Activated CD4-positive, alpha-beta memory T cell treated with anti-CD3 and anti-CD28 coated beads for 36 hours (primary cell): Measurements from ENCODE around the gene SCARF2. TPM values are rescaled to one million over a fixed set of nuclear protein-coding genes. Genes with fewer than 3 reads are reported as not detected.

ENCODE experiments used
- CTCF ChIA-PET: fragments of 350-600 bp; sonication (Branson Sonifier 250); formaldehyde crosslinking; loops from one replicate; lab custom pipeline; 2021; ENCODE audit warnings: antibody characterized with exemption, inconsistent platforms; lab: Charles Lee
- POLR2A ChIA-PET: fragments of 350-600 bp; sonication (Branson Sonifier 250); formaldehyde crosslinking; loops from one replicate; lab custom pipeline; 2021; ENCODE audit warnings: antibody characterized with exemption; lab: Charles Lee
- DNase-seq: peaks from one replicate; pipeline ENCODE4 v3.0.0-alpha.2; 2020
- H3K27ac Mint-ChIP-seq: one replicate; pipeline ENCODE4 v1.8.0; 2021; ENCODE audit warnings: mixed read lengths
- H3K27me3 Mint-ChIP-seq: one replicate; pipeline ENCODE4 v1.8.0; 2021; ENCODE audit warnings: mixed read lengths
- H3K36me3 Mint-ChIP-seq: one replicate; pipeline ENCODE4 v1.8.0; 2021; ENCODE audit warnings: mixed read lengths
- H3K4me1 Mint-ChIP-seq: one replicate; pipeline ENCODE4 v1.8.0; 2021; ENCODE audit warnings: low read depth, mixed read lengths
- H3K4me3 Mint-ChIP-seq: one replicate; pipeline ENCODE4 v1.8.0; 2021; ENCODE audit warnings: mild to moderate bottlenecking, mixed read lengths
- H3K9me3 Mint-ChIP-seq: one replicate; pipeline ENCODE4 v1.8.0; 2021; ENCODE audit warnings: mixed read lengths
- intact Hi-C: fragments of 100-400 bp; cut with micrococcal nuclease; formaldehyde crosslinking; loops from one replicate; pipeline ENCODE4 v1.15.1; 2023
- total RNA-seq, 2 experiments: library from RNA; stranded (reverse); gene quantifications; one replicate each; pipeline ENCODE4 v1.2.3, GENCODE V29; 2021

SCARF2 gene
- total RNA-seq, 2 experiments from 2014 or later = 0.43 to 0.70 TPM

GRCh38 chr22:20428496-20429253 is 8.9 kb downstream of the SCARF2 start:
- Mint-ChIP-seq H3K9me3 (no peaks in the 10 kb centered on the region), H3K4me3 (peak overlapping the region; percentile 68), H3K27me3 (peaks cover 32% of the 10 kb centered on the region), H3K36me3 (no peaks in the 10 kb centered on the region), H3K4me1 (peaks cover 12% of the 10 kb centered on the region), H3K27ac (no peak overlapping the region)
- intact Hi-C loops = loop anchor here (2.0 kb wide), 1 partner anchor 68 kb away; no protein-coding TSS in a partner anchor
- no peak for DNase-seq
- ChIA-PET CTCF (interaction anchor here (1.0 to 3.2 kb wide), 3 partner anchors 10 to 49 kb away, joined by 4 to 20 read pairs (median 16); no protein-coding TSS in a partner anchor), POLR2A (interaction anchor here (0.8 to 1.2 kb wide), 3 partner anchors 10 to 79 kb away, joined by 3 to 6 read pairs (median 4); no protein-coding TSS in a partner anchor)

- ChIA-PET POLR2A (interaction anchor here (0.8 kb wide), 1 partner anchor 40 kb away, joined by 6 read pairs; no protein-coding TSS in a partner anchor), CTCF (interaction anchor here (2.8 to 3.2 kb wide), 2 partner anchors 9 to 28 kb away, joined by 16 to 20 read pairs; no protein-coding TSS in a partner anchor)
- no peak for DNase-seq
- intact Hi-C loops = loop anchor here (2.0 kb wide), 1 partner anchor 69 kb away; no protein-coding TSS in a partner anchor
- Mint-ChIP-seq H3K36me3 (no peaks in the 10 kb centered on the region), H3K4me1 (peaks cover 12% of the 10 kb centered on the region), H3K27me3 (peaks cover 32% of the 10 kb centered on the region), H3K4me3 (no peak overlapping the region), H3K9me3 (no peaks in the 10 kb centered on the region), H3K27ac (no peak overlapping the region)
Measured at GRCh38 chr22:20427945-20428417, 9.6 kb downstream of the SCARF2 start.

- intact Hi-C loops = no loop called here
- peaks cover 12% of the 10 kb centered on the region for H3K4me1 Mint-ChIP-seq
- H3K27ac Mint-ChIP-seq = no peak overlapping the region
- no peaks in the 10 kb centered on the region for H3K36me3 Mint-ChIP-seq
- DNase-seq = no peak
- no peak overlapping the region for H3K4me3 Mint-ChIP-seq
- POLR2A ChIA-PET = interaction anchor here (0.8 kb wide), 1 partner anchor 41 kb away, joined by 6 read pairs; no protein-coding TSS in a partner anchor
- CTCF ChIA-PET = interaction anchor here (3.2 kb wide), 1 partner anchor 29 kb away, joined by 16 read pairs; no protein-coding TSS in a partner anchor
- H3K9me3 Mint-ChIP-seq = no peaks in the 10 kb centered on the region
- H3K27me3 Mint-ChIP-seq = peaks cover 30% of the 10 kb centered on the region
Measured at GRCh38 chr22:20427104-20427944, 10.3 kb downstream of the SCARF2 start.

- peaks cover 9% of the 10 kb centered on the region for H3K4me1 Mint-ChIP-seq
- ChIA-PET POLR2A (no interaction called here), CTCF (no interaction called here)
- no peak overlapping the region for H3K27ac Mint-ChIP-seq
- intact Hi-C loops = no loop called here
- H3K36me3 Mint-ChIP-seq = no peaks in the 10 kb centered on the region
- DNase-seq = no peak
- no peaks in the 10 kb centered on the region for H3K9me3 Mint-ChIP-seq
- no peak overlapping the region for H3K4me3 Mint-ChIP-seq
- peaks cover 23% of the 10 kb centered on the region for H3K27me3 Mint-ChIP-seq
Measured at GRCh38 chr22:20426259-20426615, 11.4 kb downstream of the SCARF2 start.

- Mint-ChIP-seq H3K36me3 (no peaks in the 10 kb centered on the region), H3K9me3 (no peaks in the 10 kb centered on the region), H3K27ac (no peak overlapping the region), H3K4me3 (no peak overlapping the region), H3K27me3 (peaks cover 23% of the 10 kb centered on the region), H3K4me1 (peaks cover 9% of the 10 kb centered on the region)
- intact Hi-C loops = no loop called here
- CTCF ChIA-PET = no interaction called here
- POLR2A ChIA-PET = no interaction called here
- no peak for DNase-seq
Measured at GRCh38 chr22:20425566-20426258, 11.9 kb downstream of the SCARF2 start.

- peaks cover 18% of the 10 kb centered on the region for H3K27me3 Mint-ChIP-seq
- H3K4me1 Mint-ChIP-seq = peaks cover 4% of the 10 kb centered on the region
- ChIA-PET POLR2A (no interaction called here), CTCF (interaction anchor here (2.7 kb wide), 1 partner anchor 30 kb away, joined by 6 read pairs; no protein-coding TSS in a partner anchor)
- no peak for DNase-seq
- H3K9me3 Mint-ChIP-seq = no peaks in the 10 kb centered on the region
- H3K36me3 Mint-ChIP-seq = no peaks in the 10 kb centered on the region
- H3K27ac Mint-ChIP-seq = no peak overlapping the region
- H3K4me3 Mint-ChIP-seq = peak overlapping the region; percentile 16
- intact Hi-C loops = no loop called here
Measured at GRCh38 chr22:20424932-20425565, 12.6 kb downstream of the SCARF2 start.

- CTCF ChIA-PET = interaction anchor here (2.7 kb wide), 1 partner anchor 30 kb away, joined by 6 read pairs; no protein-coding TSS in a partner anchor
- Mint-ChIP-seq H3K27me3 (peaks cover 15% of the 10 kb centered on the region), H3K36me3 (no peaks in the 10 kb centered on the region), H3K27ac (no peak overlapping the region), H3K4me1 (peaks cover 4% of the 10 kb centered on the region), H3K4me3 (no peak overlapping the region), H3K9me3 (no peaks in the 10 kb centered on the region)
- intact Hi-C loops = no loop called here
- POLR2A ChIA-PET = no interaction called here
- no peak for DNase-seq
Measured at GRCh38 chr22:20424568-20424931, 13.1 kb downstream of the SCARF2 start.

- no peaks in the 10 kb centered on the region for H3K36me3 Mint-ChIP-seq
- H3K27me3 Mint-ChIP-seq = peaks cover 15% of the 10 kb centered on the region
- no peak overlapping the region for H3K4me3 Mint-ChIP-seq
- no peaks in the 10 kb centered on the region for H3K9me3 Mint-ChIP-seq
- peaks cover 3% of the 10 kb centered on the region for H3K4me1 Mint-ChIP-seq
- DNase-seq = no peak
- intact Hi-C loops = no loop called here
- CTCF ChIA-PET = interaction anchor here (2.7 kb wide), 1 partner anchor 31 kb away, joined by 6 read pairs; no protein-coding TSS in a partner anchor
- H3K27ac Mint-ChIP-seq = no peak overlapping the region
- POLR2A ChIA-PET = interaction anchor here (0.9 kb wide), 1 partner anchor 63 kb away, joined by 3 read pairs; no protein-coding TSS in a partner anchor
Measured at GRCh38 chr22:20423906-20424551, 13.6 kb downstream of the SCARF2 start.

- no peak for DNase-seq
- POLR2A ChIA-PET = interaction anchor here (0.9 to 1.2 kb wide), 2 partner anchors 64 to 84 kb away, joined by 3 read pairs; partner anchors contain the start of gene MED15
- intact Hi-C loops = no loop called here
- Mint-ChIP-seq H3K27me3 (peaks cover 12% of the 10 kb centered on the region), H3K36me3 (no peaks in the 10 kb centered on the region), H3K27ac (no peak overlapping the region), H3K4me1 (peaks cover 2% of the 10 kb centered on the region), H3K4me3 (no peak overlapping the region), H3K9me3 (no peaks in the 10 kb centered on the region)
- CTCF ChIA-PET = interaction anchor here (2.7 kb wide), 1 partner anchor 31 kb away, joined by 6 read pairs; no protein-coding TSS in a partner anchor
Measured at GRCh38 chr22:20423008-20423905, 14.4 kb downstream of the SCARF2 start.
